Right ventricle myocardium superior (tissue), 1 donor: ENCODE results near the gene IPO7. TPM values are rescaled to one million over a fixed set of nuclear protein-coding genes. Genes with fewer than 3 reads are reported as not detected.
A peak's percentile ranks its signal among the peaks of the same experiment; 100 is the strongest.
"Not testable (repeated sequence)": the region's sequence is repeated elsewhere in the genome, so short reads cannot be mapped to it uniquely, and the experiment has no call there.

ENCODE experiments used
- ATAC-seq: fragments of 200-7000 bp; cut with Tn5 transposase; one replicate; pipeline ENCODE4 v1.9.1; 2020; ENCODE audit warnings: mild to moderate bottlenecking; ENCODE audit not compliant: poor library complexity
- DNase-seq: peaks from one replicate; pipeline ENCODE4 v3.0.0-alpha.2; 2020
- intact Hi-C: fragments of 100-400 bp; cut with DNase I; formaldehyde crosslinking; loops from one replicate; pipeline ENCODE4 v1.11.2; 2022
- long read RNA-seq: library from polyadenylated mRNA; unstranded; transcript quantifications from one replicate; pipeline ENCODE4 v2.0.0, GENCODE V29; 2021
- total RNA-seq: library from RNA; stranded (reverse); fragmentation: NEBNext Ultra II Directional; extraction: Animal tissue kit (Norgen Biotek cat#: 25700); gene quantifications from one replicate; pipeline ENCODE4 v1.2.1, GENCODE V29; 2021
- donor health status: DM: no; HTN: yes; CAD: no; lungs with severe emphysema.

IPO7 gene
- total RNA-seq: 130 TPM
- long read RNA-seq, full-length matches to known transcripts: 4 of 35 reads
- long read RNA-seq, partial matches to known transcripts: 30 of 35 reads
- long read RNA-seq, other reads (novel, unspliced or antisense): 1 of 35 reads

GRCh38 chr11:9384535-9385326, at the start of gene IPO7:
IPO7 (plus strand) TSS chr11:9384652; CDS start chr11:9384764, 112 bp downstream.
- intact Hi-C loops: no loop called here
- DNase-seq (peak; percentile 95), ATAC-seq (peak; percentile 97)

DNA sequence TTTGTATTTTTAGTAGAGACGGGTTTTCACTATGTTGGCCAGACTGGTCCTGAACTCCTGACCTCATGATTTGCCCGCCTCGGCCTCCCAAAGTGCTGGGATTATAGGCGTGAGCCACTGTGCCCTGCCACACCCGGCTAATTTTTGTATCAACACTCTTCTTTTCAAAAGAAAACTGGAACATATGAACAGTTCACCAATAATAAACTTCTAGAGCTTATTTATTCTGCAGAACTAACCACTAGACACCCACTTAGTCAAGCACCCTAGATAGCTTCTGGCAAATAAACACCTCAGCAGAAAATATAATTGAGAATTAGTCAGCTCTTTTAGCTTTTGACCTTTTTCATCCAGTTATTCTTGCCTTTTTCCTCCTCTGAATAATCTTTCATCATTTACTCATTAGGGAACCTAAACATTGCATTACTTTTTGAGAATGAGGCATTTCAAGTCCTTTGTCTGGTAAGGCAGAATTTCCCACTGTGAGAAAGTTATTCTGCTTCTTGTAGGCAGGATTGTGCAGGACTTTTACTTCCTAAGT, 42.7 kb upstream of the IPO7 start:
- DNase-seq (no peak), ATAC-seq (no peak)
- intact Hi-C loops: no loop called here

GRCh38 chr11:9344061-9344680, 40.3 kb upstream of the IPO7 start:
- ATAC-seq: no peak
- intact Hi-C loops: no loop called here
- no peak for DNase-seq

- intact Hi-C loops: no loop called here
- no peak for ATAC-seq
- DNase-seq: no peak
Observed at GRCh38 chr11:9347100-9347499, 37.4 kb upstream of the IPO7 start.

- intact Hi-C loops, DNase-seq, ATAC-seq: not testable (repeated sequence)
Observed at GRCh38 chr11:9347779-9348178, 36.7 kb upstream of the IPO7 start.

DNA sequence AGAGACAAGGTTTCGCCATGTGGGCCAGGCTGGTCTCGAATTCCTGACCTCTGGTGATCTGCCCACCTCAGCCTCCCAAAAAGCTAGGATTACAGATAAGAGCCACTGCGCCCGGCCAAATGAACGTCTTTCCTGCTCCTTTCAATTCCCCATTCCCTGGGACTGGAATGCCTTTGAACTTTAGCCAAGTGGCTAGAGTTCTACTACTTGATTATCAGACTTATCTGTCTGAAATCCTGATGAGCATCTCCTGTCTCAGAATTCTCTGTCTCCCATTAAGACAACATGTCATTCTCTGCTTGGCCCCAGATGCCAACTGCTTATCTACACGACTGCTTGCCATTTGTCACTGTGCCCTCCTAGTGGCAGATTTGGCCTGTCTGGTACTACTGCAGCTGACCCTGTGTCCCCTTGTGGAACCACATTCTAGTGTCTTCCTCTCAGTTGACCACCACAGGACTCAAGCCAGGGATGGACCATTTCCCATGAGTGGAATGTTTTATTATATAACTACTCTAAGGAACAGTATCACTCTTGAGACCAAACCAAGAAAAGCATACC, 33.1 kb upstream of the IPO7 start:
- DNase-seq: no peak
- intact Hi-C loops: no loop called here
- peak; percentile 84 for ATAC-seq

DNA sequence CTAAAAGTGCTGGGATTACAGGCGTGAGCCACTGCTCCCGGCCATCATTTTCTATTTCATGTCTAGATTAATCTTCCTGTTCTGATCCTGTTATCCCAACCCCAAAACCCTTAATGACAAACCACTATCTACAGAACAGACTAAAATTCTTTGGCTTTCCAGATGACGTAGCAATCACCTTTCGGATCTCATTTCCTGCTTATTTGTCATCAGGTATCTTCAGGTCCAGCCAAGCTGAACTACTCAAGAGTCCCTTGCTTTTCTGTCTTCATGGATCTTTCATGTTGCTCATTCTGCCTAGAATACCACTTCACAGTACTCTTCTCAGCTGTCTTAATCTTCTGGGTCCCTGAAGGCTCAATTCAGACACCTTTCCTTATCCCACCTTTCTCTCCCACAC, 27.4 kb upstream of the IPO7 start:
- no peak for DNase-seq
- ATAC-seq: no peak
- intact Hi-C loops: no loop called here

GRCh38 chr11:9360862-9361622, 23.4 kb upstream of the IPO7 start:
- ATAC-seq, intact Hi-C loops, DNase-seq: not testable (repeated sequence)

DNA sequence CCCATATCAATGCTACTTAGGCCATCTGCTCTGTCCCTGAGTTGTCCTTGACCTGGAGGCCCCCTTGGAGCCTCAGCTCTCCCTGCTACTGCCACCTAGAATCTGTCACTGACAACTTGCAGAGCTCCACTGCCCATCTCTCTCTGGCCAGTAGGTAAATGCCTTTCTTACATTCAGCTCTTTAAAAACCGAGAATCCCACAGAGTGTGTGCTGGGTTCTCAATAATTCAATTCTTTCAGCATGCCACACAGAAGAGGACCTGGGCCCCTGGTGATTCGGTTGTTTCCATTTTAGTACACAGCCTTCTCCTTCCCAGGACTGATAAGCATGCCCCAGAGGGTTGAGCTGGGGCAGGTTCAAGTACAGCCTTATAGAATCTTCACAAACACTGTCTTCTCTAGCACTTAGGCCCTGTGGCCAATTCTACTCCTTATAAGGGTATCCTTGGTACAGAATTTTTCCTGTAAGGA, 22.0 kb upstream of the IPO7 start:
- ATAC-seq (peak; percentile 13), DNase-seq (no peak)
- intact Hi-C loops: no loop called here

DNA sequence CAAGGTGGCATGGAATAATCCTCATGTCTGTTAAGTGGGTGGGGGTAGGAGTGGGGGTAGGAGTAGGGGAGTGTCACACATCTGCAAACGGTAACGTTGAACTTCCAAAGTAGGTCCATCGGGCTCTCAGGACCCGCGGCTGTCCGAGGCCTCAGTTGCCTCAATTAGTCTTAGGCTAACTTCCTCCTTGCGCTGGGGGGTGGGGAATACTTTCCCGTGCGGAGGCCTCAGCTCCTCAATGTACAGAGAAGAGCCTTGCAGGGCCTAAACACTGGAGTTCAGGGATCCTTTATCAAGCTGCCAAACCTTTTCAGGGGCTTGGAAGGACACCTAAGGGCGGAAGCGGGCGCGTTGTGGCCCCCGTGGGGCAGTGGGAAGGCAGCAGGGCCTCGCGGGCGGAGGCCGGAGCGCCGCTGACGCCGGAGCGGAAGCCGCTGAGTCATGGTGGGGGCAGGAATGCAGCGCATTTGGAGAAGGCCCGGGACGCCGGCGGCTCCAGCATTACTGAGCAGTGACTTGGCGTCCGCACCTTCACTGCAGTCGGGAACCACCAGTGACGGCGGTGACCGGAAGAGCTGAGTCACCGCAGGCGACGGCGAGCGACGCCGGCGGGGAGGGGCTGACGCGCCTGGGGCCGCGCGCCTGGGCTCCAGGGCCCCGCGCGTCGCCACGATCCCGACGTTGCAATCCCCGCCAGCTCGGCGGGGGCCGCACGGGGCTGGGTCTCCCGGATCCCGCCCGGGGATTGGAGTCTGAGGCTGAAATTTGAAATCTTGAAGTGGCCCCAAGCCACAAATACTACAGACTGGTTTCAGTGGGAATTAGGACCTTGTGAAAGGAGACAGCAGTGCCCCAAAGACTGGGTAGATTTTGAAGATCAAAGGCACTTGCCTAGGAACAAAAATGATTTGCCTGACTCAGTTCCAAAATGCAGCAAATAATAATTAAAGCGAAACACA, 20.2 kb upstream of the IPO7 start:
- ATAC-seq (peak; percentile 97), DNase-seq (peak; percentile 97)
- intact Hi-C loops: no loop called here

- intact Hi-C loops: no loop called here
- ATAC-seq (no peak), DNase-seq (no peak)
Observed at GRCh38 chr11:9367551-9367950, 16.9 kb upstream of the IPO7 start.

GRCh38 chr11:9377036-9377435, 7.4 kb upstream of the IPO7 start:
- DNase-seq (no peak), ATAC-seq (no peak)
- intact Hi-C loops: no loop called here

DNA sequence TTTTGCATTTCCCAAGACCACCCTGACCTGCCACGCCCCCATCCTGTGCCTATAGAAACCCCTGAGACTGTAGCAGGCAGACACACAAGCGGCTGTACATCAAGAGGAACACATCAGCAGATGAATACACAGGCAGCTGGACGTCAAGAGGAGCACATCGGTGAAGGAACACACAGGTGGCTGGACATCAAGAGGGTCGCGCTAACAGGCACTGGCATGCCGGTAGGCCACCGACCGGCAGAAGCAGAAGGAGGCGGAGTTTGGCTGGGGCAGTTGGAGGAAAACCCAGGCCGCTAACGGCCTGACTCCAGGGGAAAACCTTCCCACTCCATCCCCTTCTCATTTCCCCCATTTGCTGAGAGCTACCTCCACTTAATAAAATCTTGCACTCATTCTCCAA, 5.4 kb upstream of the IPO7 start:
- intact Hi-C loops: no loop called here
- ATAC-seq (no peak), DNase-seq (no peak)

DNA sequence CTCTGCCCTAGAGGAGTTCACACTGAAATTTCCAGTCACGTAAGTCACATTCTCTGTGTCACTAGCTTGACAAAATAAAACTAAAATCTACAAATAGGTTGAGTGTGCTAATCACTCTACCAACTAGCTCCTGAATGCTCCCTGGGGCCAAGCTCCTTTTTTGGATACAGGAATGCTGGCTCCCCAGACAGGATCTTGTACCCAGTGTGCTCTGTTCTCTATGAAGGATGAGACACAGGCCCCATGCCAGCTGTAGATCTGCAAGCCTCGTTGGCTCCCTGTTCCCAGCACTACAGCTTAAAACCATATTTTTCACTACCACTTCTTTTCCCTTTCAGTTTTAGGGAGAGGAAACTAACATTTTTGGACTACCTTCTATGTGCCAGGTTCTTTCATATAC, 3.7 kb upstream of the IPO7 start:
- peak; percentile 57 for ATAC-seq

GRCh38 chr11:9385327-9385899, 961 bp downstream of the IPO7 start:
- intact Hi-C loops: no loop called here
- peak; percentile 40 for ATAC-seq
- no peak for DNase-seq

More for the DNA sequence above, 3.7 kb upstream of the IPO7 start:
- intact Hi-C loops: no loop called here
- DNase-seq: peak; percentile 51

DNA sequence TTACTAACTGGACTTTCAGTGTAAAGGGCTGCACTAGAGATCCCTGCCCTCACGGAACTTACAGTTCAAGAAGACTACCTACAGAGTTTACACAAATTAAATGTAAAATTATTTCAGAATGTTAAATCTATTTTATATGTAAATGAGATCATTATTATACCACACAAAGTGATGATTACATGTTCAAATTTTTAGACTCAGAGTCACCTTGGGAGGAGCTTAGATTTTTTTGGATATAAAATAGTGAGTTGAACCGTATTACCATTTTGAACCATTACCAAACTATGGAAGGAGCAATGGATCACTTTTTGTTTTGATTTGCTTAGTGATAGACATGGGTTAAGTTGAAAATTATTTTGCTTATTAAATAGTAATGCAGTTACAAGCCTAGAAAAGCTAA, 1.6 kb downstream of the IPO7 start:
- DNase-seq (no peak), ATAC-seq (no peak)
- intact Hi-C loops: no loop called here

DNA sequence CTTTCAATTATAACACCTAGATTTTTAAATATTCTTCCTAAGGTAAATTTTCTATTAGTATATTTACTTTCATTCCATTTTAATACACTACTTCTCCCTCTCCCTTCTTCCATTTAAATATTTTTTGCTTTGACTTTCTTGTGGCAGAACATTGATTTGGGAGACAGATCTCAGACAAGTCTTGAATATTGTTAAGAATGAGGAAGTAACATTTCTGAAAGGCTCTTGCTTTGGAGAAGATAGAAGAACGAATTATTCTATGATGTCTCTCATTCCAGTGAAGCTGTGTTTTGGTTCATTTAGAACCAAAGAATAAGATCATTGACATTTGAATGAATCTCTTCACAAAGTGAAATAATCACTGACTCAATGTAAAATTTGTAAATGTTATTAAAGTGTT, 2.4 kb downstream of the IPO7 start:
- intact Hi-C loops: no loop called here
- DNase-seq (no peak), ATAC-seq (no peak)
